ENCODE measurements around the gene NOS3. TPM values are rescaled to one million over a fixed set of nuclear protein-coding genes. Genes with fewer than 3 reads are reported as not detected.

Gene NOS3
- total and polyA plus RNA-seq, 9 of the 15 experiments (the other 6 are each of a cell fraction or from before 2014, with no cell fraction given): 1.1 to 121 (median 23.6) TPM

GRCh38 chr7:150944066-150945042 lies 46.5 kb upstream of the NOS3 start (continued):
- TF ChIP-seq HMBOX1 (IDR thresholded peaks at IDR 0.05) (no peak), NR2C2 (CRISPR knock-in tag; IDR thresholded peaks at IDR 0.05) (no peak), NR2C2 (tag; IDR thresholded peaks at IDR 0.05) (no peak), ZNF121 (CRISPR knock-in tag; conservative IDR thresholded peaks at IDR 0.05) (no peak), MCM2 (IDR thresholded peaks at IDR 0.05; ENCODE audit: low read depth) (no peak), CHD4 (IDR thresholded peaks at IDR 0.05; ENCODE audit: insufficient read depth, insufficient replicate concordance, low read depth, low read length, poor library complexity, severe bottlenecking) (no peak), MITF (IDR thresholded peaks at IDR 0.05) (no peak), MAX (CRISPR knock-in tag; IDR thresholded peaks at IDR 0.05) (no peak), ZNF24 (IDR thresholded peaks at IDR 0.05) (no peak), CSDE1 (IDR thresholded peaks at IDR 0.05) (no peak), RHOXF2B (CRISPR knock-in tag; conservative IDR thresholded peaks at IDR 0.05) (no peak), SOX6 (IDR thresholded peaks at IDR 0.05) (no peak), NBN (IDR thresholded peaks at IDR 0.05; ENCODE audit: low read depth) (no peak), TCF7L2 (IDR thresholded peaks at IDR 0.05; ENCODE audit: low read depth, low read length) (no peak), SREBF1 (IDR thresholded peaks at IDR 0.05; ENCODE audit: borderline replicate concordance, low read depth, low read length) (no peak), TRIM24 (IDR thresholded peaks at IDR 0.05) (no peak), U2AF1 (optimal IDR thresholded peaks at IDR 0.05; ENCODE audit: low read depth, low read length) (no peak), SREBF2 (CRISPR knock-in tag; IDR thresholded peaks at IDR 0.05) (0 out of 2 replicates have a peak, but pooled peaks have one; percentile 81), CBFA2T3 (IDR thresholded peaks at IDR 0.05) (peak; percentile 6; the same call in 1 of the 2 replicates), POLR2H (tag; IDR thresholded peaks at IDR 0.05; ENCODE audit: low read depth) (no peak), GTF2B (IDR thresholded peaks at IDR 0.05; ENCODE audit: extremely low read depth, insufficient read length) (no peak), EGR1 (conservative IDR thresholded peaks at IDR 0.05) (no peak), TARDBP (IDR thresholded peaks at IDR 0.05) (peak; percentile 66; the same call in 1 of the 2 replicates), ATF7 (IDR thresholded peaks at IDR 0.05) (no peak), HOMEZ (CRISPR knock-in tag; IDR thresholded peaks at IDR 0.05) (no peak), ELF4 (CRISPR knock-in tag; IDR thresholded peaks at IDR 0.05) (peak; percentile 56; the same call in 1 of the 2 replicates)

Measured in K562 (cell line).